HL-60 (cell line): ENCODE measurements around the gene SMURF2.

Source experiments
- DNase-seq, 2 experiments: peaks; one replicate each; pipeline ENCODE4 v3.0.0-alpha.2; 2010 to 2020; ENCODE audit warnings: low read depth in 1 of 2, low spot score in 1 of 2
- H3K27ac ChIP-seq: fragments of 250-450 bp; sonication (Bioruptor Pico); replicated peaks from 2 replicates; pipeline ENCODE4 v1.5.1; 2020; ENCODE audit warnings: mild to moderate bottlenecking, moderate library complexity
- H3K27me3 ChIP-seq: fragments of 250-450 bp; sonication (Bioruptor Pico); 2 replicates; pipeline ENCODE4 v1.5.1; 2021; ENCODE audit warnings: mild to moderate bottlenecking, moderate library complexity; ENCODE audit not compliant: insufficient read depth, poor library complexity, severe bottlenecking
- H3K4me3 ChIP-seq: replicated peaks from 2 replicates; pipeline ENCODE4 v1.5.1; 2011; ENCODE audit warnings: mild to moderate bottlenecking, control low read depth, low read length; ENCODE audit not compliant: insufficient read depth
- GABPA ChIP-seq: IDR thresholded peaks from 2 replicates; pipeline ENCODE4 v1.6.1; 2012; ENCODE audit warnings: low read depth
- POLR2AphosphoS5 ChIP-seq: IDR thresholded peaks from 2 replicates; pipeline ENCODE4 v1.6.1; 2012; ENCODE audit warnings: low read depth
- SPI1 ChIP-seq: IDR thresholded peaks from 2 replicates; pipeline ENCODE4 v1.6.1; 2012; ENCODE audit warnings: low read depth, mild to moderate bottlenecking, borderline replicate concordance
- TF ChIP-seq, protein P1 (sequence below): IDR thresholded peaks from 2 replicates; pipeline ENCODE4 v1.6.1; 2012; ENCODE audit warnings: low read depth; ENCODE audit not compliant: insufficient replicate concordance
- TF ChIP-seq, protein P2 (sequence below): IDR thresholded peaks from one replicate; pipeline ENCODE4 v1.5.1; 2011; ENCODE audit warnings: low read length, control low read depth, inconsistent platforms; ENCODE audit not compliant: insufficient read depth

SMURF2 gene

DNA sequence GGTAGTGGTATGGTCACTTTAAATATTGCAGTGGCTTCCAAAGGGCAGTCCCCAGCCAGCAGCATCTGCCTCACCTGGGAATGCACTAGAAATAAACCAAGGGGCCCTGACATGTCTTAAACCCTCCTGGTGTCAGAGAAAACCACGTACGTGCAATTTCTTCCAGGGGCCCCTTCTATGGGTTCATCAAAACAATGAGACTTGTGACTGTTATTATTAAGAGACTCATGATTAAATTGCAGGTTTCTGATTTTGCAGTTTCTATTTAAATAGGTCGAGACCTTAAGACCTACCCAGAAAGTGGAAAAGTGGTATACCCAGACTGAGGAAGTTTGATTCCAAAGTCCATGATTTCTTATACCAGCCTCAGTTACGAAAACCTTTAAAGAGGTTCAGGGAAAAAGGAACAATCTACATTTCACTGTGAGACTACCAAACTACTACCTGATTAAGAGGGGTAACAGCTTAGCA is 164.5 kb downstream of the SMURF2 start:
- no peaks in the 10 kb centered on the region for H3K27me3 ChIP-seq
- peak overlapping the region; percentile 86 for H3K27ac ChIP-seq
- H3K4me3 ChIP-seq, result peak overlapping the region; percentile 75
- TF ChIP-seq GABPA (no peak), POLR2AphosphoS5 (no peak), SPI1 (no peak)
- TF ChIP-seq, protein P1, sequence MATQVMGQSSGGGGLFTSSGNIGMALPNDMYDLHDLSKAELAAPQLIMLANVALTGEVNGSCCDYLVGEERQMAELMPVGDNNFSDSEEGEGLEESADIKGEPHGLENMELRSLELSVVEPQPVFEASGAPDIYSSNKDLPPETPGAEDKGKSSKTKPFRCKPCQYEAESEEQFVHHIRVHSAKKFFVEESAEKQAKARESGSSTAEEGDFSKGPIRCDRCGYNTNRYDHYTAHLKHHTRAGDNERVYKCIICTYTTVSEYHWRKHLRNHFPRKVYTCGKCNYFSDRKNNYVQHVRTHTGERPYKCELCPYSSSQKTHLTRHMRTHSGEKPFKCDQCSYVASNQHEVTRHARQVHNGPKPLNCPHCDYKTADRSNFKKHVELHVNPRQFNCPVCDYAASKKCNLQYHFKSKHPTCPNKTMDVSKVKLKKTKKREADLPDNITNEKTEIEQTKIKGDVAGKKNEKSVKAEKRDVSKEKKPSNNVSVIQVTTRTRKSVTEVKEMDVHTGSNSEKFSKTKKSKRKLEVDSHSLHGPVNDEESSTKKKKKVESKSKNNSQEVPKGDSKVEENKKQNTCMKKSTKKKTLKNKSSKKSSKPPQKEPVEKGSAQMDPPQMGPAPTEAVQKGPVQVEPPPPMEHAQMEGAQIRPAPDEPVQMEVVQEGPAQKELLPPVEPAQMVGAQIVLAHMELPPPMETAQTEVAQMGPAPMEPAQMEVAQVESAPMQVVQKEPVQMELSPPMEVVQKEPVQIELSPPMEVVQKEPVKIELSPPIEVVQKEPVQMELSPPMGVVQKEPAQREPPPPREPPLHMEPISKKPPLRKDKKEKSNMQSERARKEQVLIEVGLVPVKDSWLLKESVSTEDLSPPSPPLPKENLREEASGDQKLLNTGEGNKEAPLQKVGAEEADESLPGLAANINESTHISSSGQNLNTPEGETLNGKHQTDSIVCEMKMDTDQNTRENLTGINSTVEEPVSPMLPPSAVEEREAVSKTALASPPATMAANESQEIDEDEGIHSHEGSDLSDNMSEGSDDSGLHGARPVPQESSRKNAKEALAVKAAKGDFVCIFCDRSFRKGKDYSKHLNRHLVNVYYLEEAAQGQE, result no peak
- TF ChIP-seq, protein P2, sequence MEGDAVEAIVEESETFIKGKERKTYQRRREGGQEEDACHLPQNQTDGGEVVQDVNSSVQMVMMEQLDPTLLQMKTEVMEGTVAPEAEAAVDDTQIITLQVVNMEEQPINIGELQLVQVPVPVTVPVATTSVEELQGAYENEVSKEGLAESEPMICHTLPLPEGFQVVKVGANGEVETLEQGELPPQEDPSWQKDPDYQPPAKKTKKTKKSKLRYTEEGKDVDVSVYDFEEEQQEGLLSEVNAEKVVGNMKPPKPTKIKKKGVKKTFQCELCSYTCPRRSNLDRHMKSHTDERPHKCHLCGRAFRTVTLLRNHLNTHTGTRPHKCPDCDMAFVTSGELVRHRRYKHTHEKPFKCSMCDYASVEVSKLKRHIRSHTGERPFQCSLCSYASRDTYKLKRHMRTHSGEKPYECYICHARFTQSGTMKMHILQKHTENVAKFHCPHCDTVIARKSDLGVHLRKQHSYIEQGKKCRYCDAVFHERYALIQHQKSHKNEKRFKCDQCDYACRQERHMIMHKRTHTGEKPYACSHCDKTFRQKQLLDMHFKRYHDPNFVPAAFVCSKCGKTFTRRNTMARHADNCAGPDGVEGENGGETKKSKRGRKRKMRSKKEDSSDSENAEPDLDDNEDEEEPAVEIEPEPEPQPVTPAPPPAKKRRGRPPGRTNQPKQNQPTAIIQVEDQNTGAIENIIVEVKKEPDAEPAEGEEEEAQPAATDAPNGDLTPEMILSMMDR, result no peak
- no peak for DNase-seq

DNA sequence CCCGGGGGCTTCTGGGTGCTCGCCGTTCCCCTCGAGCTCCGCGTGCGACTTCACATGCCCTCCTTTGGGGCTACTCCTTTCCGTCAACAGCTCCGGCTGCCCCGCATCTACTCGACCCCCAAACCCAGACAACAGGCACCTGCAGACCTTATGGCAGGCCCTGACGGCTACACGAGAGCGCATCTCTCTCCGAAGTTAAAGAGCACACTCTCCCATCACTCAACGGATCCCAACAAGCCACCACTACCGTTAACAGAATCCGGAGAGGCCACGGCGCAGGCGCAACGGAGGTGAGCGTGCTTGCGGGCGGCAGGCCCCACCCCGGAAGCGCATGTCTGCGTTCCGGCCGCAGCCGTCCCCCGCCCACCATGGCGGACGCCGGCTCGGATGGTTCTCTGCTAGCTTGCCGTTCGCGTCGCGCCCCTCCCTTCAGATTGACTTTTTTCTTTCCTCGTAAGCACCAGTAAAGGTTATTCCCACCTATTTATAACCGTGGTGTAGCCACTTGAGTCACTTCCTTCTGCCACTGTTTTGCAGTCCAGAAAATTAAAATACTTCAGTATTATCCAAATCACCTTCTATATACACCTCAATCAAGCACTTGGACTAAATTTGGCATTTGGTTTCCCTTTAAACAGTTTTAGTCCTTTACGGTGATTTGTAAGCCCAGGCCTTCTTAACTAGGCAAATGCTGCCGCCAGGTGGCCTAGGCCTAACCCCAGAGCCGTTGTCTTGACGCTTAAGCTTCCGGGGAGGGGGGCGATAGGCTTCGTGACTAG is 165.1 kb downstream of the SMURF2 start, which contains the start of gene POLG2:
TSS of gene POLG2 (minus strand) at position 269 of the 779 bp plus-strand sequence. CDS start at position 183, 86 bp downstream.
- H3K27me3 ChIP-seq, result no peaks in the 10 kb centered on the region
- peak; percentile 91 to 96 for DNase-seq
- TF ChIP-seq, protein P2, result peak; percentile 30
- TF ChIP-seq SPI1, result no peak
- TF ChIP-seq POLR2AphosphoS5, result peak; percentile 75
- TF ChIP-seq, protein P1, result peak; percentile 39
- peak; percentile 75 for TF ChIP-seq GABPA
- H3K4me3 ChIP-seq, result peak within 1 kb of the TSS; percentile 75
- peak within 1 kb of the TSS; percentile 86 for H3K27ac ChIP-seq

DNA sequence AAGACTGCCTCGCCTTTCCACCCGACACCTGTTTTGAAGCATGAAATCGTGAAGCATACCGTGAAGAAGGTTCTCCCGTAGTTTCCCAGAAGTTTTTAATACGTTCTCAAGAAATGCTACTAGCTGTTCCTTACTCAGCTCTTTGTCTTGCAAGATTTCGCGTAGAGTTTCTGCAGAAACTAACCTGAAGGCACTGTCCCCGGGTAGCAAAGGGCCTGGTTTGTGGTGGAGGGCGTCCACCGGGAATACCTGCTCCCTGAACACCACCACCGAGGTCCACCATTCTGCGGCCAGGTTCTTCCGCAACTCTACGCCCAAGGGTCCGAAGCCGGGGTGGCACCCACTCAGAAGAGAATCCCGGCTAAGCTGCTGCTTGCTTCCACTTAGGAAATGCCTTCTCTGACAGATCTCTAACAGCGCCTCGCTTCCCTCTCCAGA is 165.7 kb downstream of the SMURF2 start:
- Histone ChIP-seq H3K27me3 (no peaks in the 10 kb centered on the region), H3K27ac (peak overlapping the region; percentile 86), H3K4me3 (peak overlapping the region; percentile 75)
- TF ChIP-seq, protein P1, result no peak
- TF ChIP-seq, protein P2, result no peak
- TF ChIP-seq POLR2AphosphoS5, result no peak
- TF ChIP-seq GABPA, result no peak
- TF ChIP-seq SPI1, result no peak
- no peak for DNase-seq
